ENCODE measurements around the gene DLST.

DLST gene

GRCh38 chr14:74860899-74861733 is 20.6 kb upstream of the DLST start:
- peak; percentile 49 to 78 for DNase-seq

DNA sequence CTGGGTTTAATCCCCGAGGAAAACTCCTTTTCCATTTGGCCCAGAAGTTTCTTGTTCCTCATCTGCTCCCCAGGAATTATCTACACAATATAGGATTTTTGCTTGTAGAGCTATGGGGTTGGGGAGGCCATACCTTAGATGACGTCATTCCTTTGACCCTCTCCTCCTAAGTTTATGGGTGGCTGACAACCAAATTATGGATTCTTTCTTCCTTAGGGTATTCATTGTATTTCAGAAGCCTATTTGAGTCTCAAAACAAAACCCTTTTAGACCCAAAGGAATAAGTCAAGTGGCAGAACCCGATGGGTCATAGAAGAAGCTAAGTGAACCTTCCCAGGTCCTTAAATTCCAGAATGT is 20.0 kb upstream of the DLST start:
- no peak for DNase-seq

DNA sequence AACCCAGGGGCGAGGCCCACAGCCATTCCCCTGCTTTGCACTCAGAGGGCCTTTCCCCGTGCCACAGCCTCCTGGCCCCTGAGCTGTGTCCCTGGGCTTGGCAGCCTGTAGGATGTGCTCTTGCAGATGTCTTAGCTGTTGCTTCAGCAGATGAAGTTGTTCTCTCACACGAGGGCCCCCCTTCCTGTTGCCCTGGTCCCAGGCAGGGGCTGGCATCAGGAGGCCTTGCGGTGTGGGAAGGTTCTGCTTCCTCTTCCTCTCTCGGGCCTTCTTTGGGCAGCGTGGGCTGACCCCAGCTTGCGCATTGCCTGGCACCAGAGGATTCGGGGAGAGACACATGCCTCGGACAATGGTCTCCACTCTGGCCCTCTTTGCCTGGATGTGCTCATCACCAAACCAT is 18.4 kb upstream of the DLST start:
- peak; percentile 19 to 32 for DNase-seq

- DNase-seq: no peak
These were observed 17.5 kb upstream of the DLST start for GRCh38 chr14:74864198-74864597.

- DNase-seq: no peak
These were observed 16.6 kb upstream of the DLST start for GRCh38 chr14:74865156-74865555.

GRCh38 chr14:74866708-74867389 is 14.9 kb upstream of the DLST start:
- DNase-seq: no peak

- DNase-seq: peak; percentile 23 to 69
These were observed 14.0 kb upstream of the DLST start for GRCh38 chr14:74867673-74868072.

- no peak for DNase-seq
These were observed 13.0 kb upstream of the DLST start for GRCh38 chr14:74868739-74869138.

GRCh38 chr14:74871819-74872218 is 9.9 kb upstream of the DLST start:
- DNase-seq: no peak

- DNase-seq: no peak
These were observed 6.5 kb upstream of the DLST start for GRCh38 chr14:74875204-74875603.

DNA sequence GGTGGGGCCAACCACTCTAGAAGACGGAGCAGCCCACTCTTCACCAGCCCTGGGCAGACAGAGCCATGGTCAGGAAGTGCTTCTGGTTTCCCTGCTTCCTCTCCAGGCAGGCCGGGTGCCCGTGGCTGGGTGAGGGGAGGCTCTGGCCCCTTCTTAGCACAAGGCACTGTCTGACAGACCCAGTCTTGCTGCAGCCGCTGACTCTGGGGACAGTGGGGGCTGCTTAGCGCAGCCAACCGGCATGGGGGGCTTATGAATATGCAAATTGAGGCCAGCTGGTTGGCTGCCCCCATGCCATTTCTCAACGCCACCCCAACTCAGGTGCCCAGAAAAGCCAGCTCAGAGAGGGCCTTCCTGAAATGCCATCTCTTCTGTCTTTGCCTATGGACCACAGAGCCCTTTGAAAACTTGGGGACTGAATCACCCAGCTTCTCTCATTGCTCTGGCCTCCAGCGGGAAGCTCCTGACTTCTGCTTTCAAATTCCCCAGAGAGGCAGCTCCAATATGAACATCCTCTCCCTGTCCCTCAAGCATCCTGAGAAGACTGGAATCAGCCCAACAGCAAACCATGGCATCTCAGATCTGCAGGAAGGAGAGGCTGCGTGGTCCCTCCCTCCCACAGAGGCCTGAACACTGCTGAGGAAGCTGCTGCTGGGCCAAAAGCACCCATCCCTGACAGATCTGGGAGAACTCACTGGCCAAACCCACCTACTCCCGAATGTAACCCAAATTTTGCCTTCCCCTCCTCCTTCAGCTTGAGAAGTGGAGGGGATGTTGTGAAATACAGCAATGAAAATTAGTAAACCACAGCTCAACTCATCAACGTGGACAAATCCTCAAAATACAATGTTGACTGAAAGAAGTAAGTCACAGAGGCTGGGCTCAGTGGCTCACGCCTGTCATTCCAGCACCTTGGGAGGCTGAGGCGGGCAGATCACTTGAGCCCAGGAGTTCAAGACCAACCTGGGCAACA is 5.5 kb upstream of the DLST start, which contains the start of gene PROX2:
Gene PROX2 (minus strand): TSS at position 205 of the 973 bp plus-strand sequence. CDS start 12,311 bp downstream, outside the sequence.
- DNase-seq: peak in 1 of 2 donors; percentile 22

GRCh38 chr14:74879427-74880182 is 2.1 kb upstream of the DLST start:
- no peak for DNase-seq

DNA sequence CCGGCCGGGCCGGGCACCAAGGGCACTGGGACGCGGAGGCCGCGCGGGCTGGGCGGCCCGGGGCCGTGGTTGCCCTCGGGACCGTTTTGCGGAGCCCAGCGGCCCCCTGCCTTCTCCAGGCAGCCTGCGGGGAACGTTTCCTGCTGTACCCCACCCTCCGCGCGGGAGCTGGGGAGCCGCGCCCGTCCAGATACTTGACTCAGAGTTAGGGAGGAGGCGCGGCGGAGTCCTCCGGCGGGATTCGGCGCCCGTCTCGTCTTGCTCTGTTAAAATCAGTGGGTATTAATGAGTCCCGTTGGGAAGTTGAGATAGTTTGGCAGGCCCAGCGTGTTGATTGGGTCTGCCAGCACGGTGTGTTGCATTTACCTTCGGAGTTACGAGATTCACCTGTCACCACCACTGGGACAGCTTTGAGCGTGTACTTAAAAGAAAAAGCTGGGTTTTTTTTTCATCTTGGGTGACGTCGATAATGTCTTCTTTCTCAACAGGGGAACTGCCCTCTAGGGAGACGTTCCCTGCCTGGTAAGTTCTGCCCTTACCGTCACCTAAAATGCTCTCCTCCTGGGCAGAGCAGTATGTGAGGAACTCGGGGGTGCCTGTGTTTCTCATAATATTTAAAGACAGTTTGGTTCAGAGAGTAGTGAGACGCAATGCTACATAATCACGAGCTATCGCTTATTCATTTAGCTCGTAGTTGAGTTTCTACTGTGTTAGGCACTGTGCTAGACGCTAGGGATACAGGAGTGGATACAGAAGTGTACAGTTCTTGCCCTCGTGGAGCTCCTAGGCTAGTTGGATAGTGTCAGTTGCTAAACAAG is 596 bp downstream of the DLST start:
- no peak for DNase-seq

- no peak for DNase-seq
These were observed 4.3 kb downstream of the DLST start for GRCh38 chr14:74886001-74886400.

DNA sequence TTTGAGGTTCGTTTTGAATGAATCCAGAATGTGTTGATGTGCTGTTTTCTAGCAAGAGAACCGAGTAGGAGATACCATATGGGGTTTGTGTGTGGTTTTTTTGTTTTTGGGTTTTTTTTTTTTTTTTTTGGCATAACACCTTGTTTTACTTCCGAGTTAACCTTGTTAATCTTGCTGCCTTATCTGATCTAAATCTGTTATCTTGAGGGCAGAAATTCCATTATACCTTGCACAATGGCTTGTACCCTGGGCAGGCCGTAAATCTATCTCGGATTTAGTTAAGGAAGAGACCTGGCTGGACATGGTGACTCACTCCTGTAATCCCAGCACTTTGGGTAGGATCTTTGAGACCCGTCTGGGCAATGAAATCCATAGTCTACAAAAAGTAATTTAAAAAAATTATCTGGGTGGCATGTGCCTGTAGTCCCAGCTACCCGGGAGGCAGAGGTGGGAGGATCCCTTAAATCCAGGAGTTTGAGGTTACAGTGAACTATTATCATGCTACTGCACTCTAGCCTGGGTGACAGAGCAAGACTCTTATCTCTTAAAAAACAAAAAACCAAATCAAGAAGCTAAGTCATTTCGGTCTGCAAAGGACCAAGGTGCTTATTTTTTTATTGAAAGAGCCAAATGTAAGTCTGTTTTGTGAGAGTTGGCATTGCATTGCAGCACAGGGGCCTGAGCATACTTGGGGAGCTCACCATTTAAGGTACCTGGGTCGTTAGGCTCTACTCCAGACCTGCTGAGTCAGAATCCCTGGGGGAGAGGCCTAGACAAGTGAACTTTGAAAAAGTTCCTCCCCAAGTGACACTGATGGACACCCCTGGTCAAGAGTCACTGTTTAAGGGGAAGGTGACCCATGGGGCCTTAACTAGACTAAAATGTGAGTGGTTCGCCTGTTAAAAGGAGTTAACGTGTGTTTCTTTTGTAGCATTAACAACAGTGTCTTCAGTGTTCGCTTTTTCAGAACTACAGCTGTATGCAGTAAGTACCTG is 6.7 kb downstream of the DLST start:
- DNase-seq: no peak

GRCh38 chr14:74890262-74890661 is 8.5 kb downstream of the DLST start:
- no peak for DNase-seq

- DNase-seq: no peak
These were observed 10.2 kb downstream of the DLST start for GRCh38 chr14:74891870-74892269.

DNA sequence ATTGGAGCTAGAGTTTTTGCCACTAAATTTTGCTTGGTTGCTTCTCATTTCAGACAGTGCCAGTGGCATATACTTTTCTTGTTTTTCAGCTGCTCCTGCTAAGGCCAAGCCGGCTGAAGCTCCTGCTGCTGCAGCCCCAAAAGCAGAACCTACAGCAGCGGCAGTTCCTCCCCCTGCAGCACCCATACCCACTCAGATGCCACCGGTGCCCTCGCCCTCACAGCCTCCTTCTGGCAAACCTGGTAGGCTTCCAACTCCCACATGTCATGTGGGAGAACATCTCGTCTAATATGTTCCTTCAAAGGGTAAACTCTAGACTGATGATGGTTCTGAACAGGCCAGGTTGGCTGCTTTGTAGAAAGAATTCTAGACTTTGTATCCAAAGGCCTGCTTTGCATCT is 11.0 kb downstream of the DLST start:
- DNase-seq: no peak

- DNase-seq: no peak
These were observed 11.9 kb downstream of the DLST start for GRCh38 chr14:74893614-74894091.

DNA sequence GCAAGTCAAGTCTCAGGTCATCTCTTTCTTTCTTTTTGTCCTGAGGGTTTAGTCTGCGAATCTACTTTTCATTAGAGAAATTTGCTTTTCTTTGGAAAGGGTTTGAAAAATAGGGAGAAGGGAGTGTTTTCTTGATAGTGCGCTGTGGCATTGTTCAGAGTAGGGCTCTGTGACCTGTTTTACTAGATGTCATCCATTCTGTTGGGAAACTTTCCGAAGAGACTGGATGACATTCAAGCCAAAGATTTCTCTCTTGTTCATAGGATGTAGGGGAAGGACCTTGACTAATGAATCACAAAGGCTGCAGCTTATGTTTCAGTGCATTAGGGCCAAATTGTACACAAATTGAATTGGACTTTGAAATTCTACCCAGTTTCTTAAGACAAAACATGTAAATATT is 14.7 kb downstream of the DLST start:
- DNase-seq: no peak
